Thyroid gland (tissue), 4 donors: ENCODE data around the gene LGALS1.

Source experiments
- CTCF ChIP-seq, 6 experiments: fragments of 200-600 bp in 3 of 6; fragments of 450-650 bp in 3 of 6; sonication (generic) in 3 of 6; IDR thresholded peaks; one replicate each; pipeline ENCODE4 v1.5.1; 2016 to 2019; ENCODE audit warnings: antibody characterized with exemption in 6 of 6, mild to moderate bottlenecking in 2 of 6, inconsistent platforms in 1 of 6, moderate library complexity in 1 of 6
- POLR2A ChIP-seq, 2 donors: fragments of 450-650 bp; IDR thresholded peaks; one replicate each; pipeline ENCODE4 v1.6.1; 2017; ENCODE audit warnings: antibody characterized with exemption in 2 of 2, mild to moderate bottlenecking in 2 of 2, moderate library complexity in 1 of 2

DNA sequence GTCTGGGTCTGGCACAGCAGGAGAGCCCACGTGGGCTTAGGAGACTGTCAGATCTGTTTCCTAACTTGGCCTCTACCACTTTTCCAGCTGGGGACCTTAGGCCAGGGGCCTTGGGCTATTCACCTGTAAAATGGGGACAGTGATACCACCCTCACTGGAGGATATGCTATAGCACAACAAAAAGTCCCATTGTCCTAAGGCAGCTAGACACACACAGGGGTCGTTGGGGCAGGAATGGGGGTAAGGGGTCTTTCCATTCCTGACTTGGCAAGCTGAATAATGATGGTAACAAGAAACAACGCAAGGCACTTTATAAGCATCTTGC, 38.5 kb upstream of the LGALS1 start:
- TF ChIP-seq POLR2A (IDR thresholded peaks at IDR 0.05) (no peak), CTCF (IDR thresholded peaks at IDR 0.05) (no peak)
